Measurements from ENCODE around the gene ANKIB1. TPM values are rescaled to one million over a fixed set of nuclear protein-coding genes. Genes with fewer than 3 reads are reported as not detected.
A peak's percentile ranks its signal among the peaks of the same experiment; 100 is the strongest.
"Not testable (repeated sequence)": the region's sequence is repeated elsewhere in the genome, so short reads cannot be mapped to it uniquely, and the experiment has no call there.

ANKIB1 gene
- total RNA-seq, 2 experiments from 2014 or later, result 34.8 to 39.9 TPM

GRCh38 chr7:92391071-92391470 lies 145.3 kb downstream of the ANKIB1 start:
- Mint-ChIP-seq H3K4me3 (no peak overlapping the region), H3K27me3 (no peaks in the 10 kb centered on the region), H3K27ac (no peak overlapping the region), H3K4me1 (ENCODE audit: low read depth) (no peaks in the 10 kb centered on the region), H3K9me3 (no peaks in the 10 kb centered on the region), H3K36me3 (peaks cover 5% of the 10 kb centered on the region)
- intact Hi-C loops (cut with micrococcal nuclease), result no loop called here
- CTCF ChIA-PET, result no interaction called here
- DNase-seq, result no peak
- POLR2A ChIA-PET, result no interaction called here

- Mint-ChIP-seq H3K9me3 (no peaks in the 10 kb centered on the region), H3K4me1 (ENCODE audit: low read depth) (no peaks in the 10 kb centered on the region), H3K36me3 (peaks cover 10% of the 10 kb centered on the region), H3K27ac (no peak overlapping the region), H3K27me3 (no peaks in the 10 kb centered on the region), H3K4me3 (no peak overlapping the region)
- ChIA-PET CTCF (interaction anchor here (1.3 kb wide), 1 partner anchor 50 kb away, joined by 5 read pairs; the partner anchor contains the start of gene GATAD1), POLR2A (no interaction called here)
- no peak for DNase-seq
- intact Hi-C loops (cut with micrococcal nuclease), result no loop called here
Observed at GRCh38 chr7:92397542-92397941, 151.8 kb downstream of the ANKIB1 start.

- H3K36me3 Mint-ChIP-seq, result peaks cover 10% of the 10 kb centered on the region
- no peaks in the 10 kb centered on the region for H3K9me3 Mint-ChIP-seq
- intact Hi-C loops (cut with micrococcal nuclease), result no loop called here
- CTCF ChIA-PET, result no interaction called here
- DNase-seq, result no peak
- H3K4me3 Mint-ChIP-seq, result no peak overlapping the region
- no peak overlapping the region for H3K27ac Mint-ChIP-seq
- peaks cover 8% of the 10 kb centered on the region for H3K4me1 Mint-ChIP-seq (ENCODE audit: low read depth)
- no peaks in the 10 kb centered on the region for H3K27me3 Mint-ChIP-seq
- POLR2A ChIA-PET, result no interaction called here
Observed at GRCh38 chr7:92400013-92400412, 154.2 kb downstream of the ANKIB1 start.

GRCh38 chr7:92402920-92403759 lies 157.4 kb downstream of the ANKIB1 start:
- peaks cover 8% of the 10 kb centered on the region for H3K4me1 Mint-ChIP-seq (ENCODE audit: low read depth)
- H3K9me3 Mint-ChIP-seq, result no peaks in the 10 kb centered on the region
- H3K36me3 Mint-ChIP-seq, result peaks cover 5% of the 10 kb centered on the region
- intact Hi-C loops (cut with micrococcal nuclease), result no loop called here
- no peaks in the 10 kb centered on the region for H3K27me3 Mint-ChIP-seq
- no peak overlapping the region for H3K27ac Mint-ChIP-seq
- DNase-seq, result no peak
- ChIA-PET CTCF (interaction anchor here (1.1 kb wide), 1 partner anchor 21 kb away, joined by 3 read pairs; no protein-coding TSS in a partner anchor), POLR2A (no interaction called here)
- H3K4me3 Mint-ChIP-seq, result no peak overlapping the region

GRCh38 chr7:92403760-92404074 lies 157.9 kb downstream of the ANKIB1 start:
- DNase-seq, result no peak
- no peak overlapping the region for H3K4me3 Mint-ChIP-seq
- ChIA-PET CTCF (interaction anchor here (0.7 kb wide), 1 partner anchor 11 kb away, joined by 4 read pairs; no protein-coding TSS in a partner anchor), POLR2A (no interaction called here)
- H3K27ac Mint-ChIP-seq, result no peak overlapping the region
- peaks cover under 1% of the 10 kb centered on the region for H3K36me3 Mint-ChIP-seq
- H3K9me3 Mint-ChIP-seq, result no peaks in the 10 kb centered on the region
- no peaks in the 10 kb centered on the region for H3K27me3 Mint-ChIP-seq
- intact Hi-C loops (cut with micrococcal nuclease), result no loop called here
- H3K4me1 Mint-ChIP-seq (ENCODE audit: low read depth), result peaks cover 8% of the 10 kb centered on the region

GRCh38 chr7:92404170-92404614 lies 158.4 kb downstream of the ANKIB1 start:
- ChIA-PET POLR2A (no interaction called here), CTCF (interaction anchor here (0.7 kb wide), 1 partner anchor 12 kb away, joined by 4 read pairs; no protein-coding TSS in a partner anchor)
- no peaks in the 10 kb centered on the region for H3K9me3 Mint-ChIP-seq
- intact Hi-C loops (cut with micrococcal nuclease), result no loop called here
- no peaks in the 10 kb centered on the region for H3K36me3 Mint-ChIP-seq
- H3K4me1 Mint-ChIP-seq (ENCODE audit: low read depth), result peaks cover 8% of the 10 kb centered on the region
- DNase-seq, result peak; percentile 52
- no peaks in the 10 kb centered on the region for H3K27me3 Mint-ChIP-seq
- H3K27ac Mint-ChIP-seq, result no peak overlapping the region
- no peak overlapping the region for H3K4me3 Mint-ChIP-seq

GRCh38 chr7:92409357-92409756 lies 163.6 kb downstream of the ANKIB1 start:
- H3K27me3 Mint-ChIP-seq, result peaks cover 5% of the 10 kb centered on the region
- ChIA-PET POLR2A (no interaction called here), CTCF (no interaction called here)
- intact Hi-C loops (cut with micrococcal nuclease), result no loop called here
- H3K9me3 Mint-ChIP-seq, result no peaks in the 10 kb centered on the region
- no peaks in the 10 kb centered on the region for H3K36me3 Mint-ChIP-seq
- no peak overlapping the region for H3K4me3 Mint-ChIP-seq
- no peaks in the 10 kb centered on the region for H3K4me1 Mint-ChIP-seq (ENCODE audit: low read depth)
- H3K27ac Mint-ChIP-seq, result no peak overlapping the region
- DNase-seq, result no peak

- CTCF ChIA-PET, result interaction anchor here (1.3 kb wide), 1 partner anchor 16 kb away, joined by 3 read pairs; no protein-coding TSS in a partner anchor
- H3K27ac Mint-ChIP-seq; POLR2A ChIA-PET; H3K4me1 Mint-ChIP-seq (ENCODE audit: low read depth); intact Hi-C loops (cut with micrococcal nuclease); DNase-seq; H3K4me3 Mint-ChIP-seq; H3K9me3 Mint-ChIP-seq; H3K36me3 Mint-ChIP-seq; H3K27me3 Mint-ChIP-seq: not testable (repeated sequence)
Observed at GRCh38 chr7:92410162-92410561, 164.4 kb downstream of the ANKIB1 start.

GRCh38 chr7:92412745-92413144 lies 167.0 kb downstream of the ANKIB1 start:
- H3K9me3 Mint-ChIP-seq, result no peaks in the 10 kb centered on the region
- POLR2A ChIA-PET, result no interaction called here
- intact Hi-C loops (cut with micrococcal nuclease), result no loop called here
- H3K36me3 Mint-ChIP-seq, result no peaks in the 10 kb centered on the region
- no peak overlapping the region for H3K4me3 Mint-ChIP-seq
- DNase-seq, result no peak
- H3K27ac Mint-ChIP-seq, result no peak overlapping the region
- H3K4me1 Mint-ChIP-seq (ENCODE audit: low read depth), result no peaks in the 10 kb centered on the region
- H3K27me3 Mint-ChIP-seq, result peaks cover 5% of the 10 kb centered on the region
- CTCF ChIA-PET, result interaction anchor here (0.9 to 4.8 kb wide), 3 partner anchors 12 to 49 kb away, joined by 3 to 33 read pairs (median 4); no protein-coding TSS in a partner anchor

GRCh38 chr7:92413550-92413949 lies 167.8 kb downstream of the ANKIB1 start:
- no peaks in the 10 kb centered on the region for H3K36me3 Mint-ChIP-seq
- H3K9me3 Mint-ChIP-seq, result no peaks in the 10 kb centered on the region
- intact Hi-C loops (cut with micrococcal nuclease), result no loop called here
- POLR2A ChIA-PET, result no interaction called here
- H3K4me3 Mint-ChIP-seq, result no peak overlapping the region
- H3K4me1 Mint-ChIP-seq (ENCODE audit: low read depth), result no peaks in the 10 kb centered on the region
- H3K27ac Mint-ChIP-seq, result no peak overlapping the region
- DNase-seq, result no peak
- CTCF ChIA-PET, result interaction anchor here (0.9 to 4.8 kb wide), 3 partner anchors 11 to 48 kb away, joined by 3 to 33 read pairs (median 4); no protein-coding TSS in a partner anchor
- H3K27me3 Mint-ChIP-seq, result peaks cover 5% of the 10 kb centered on the region

- Mint-ChIP-seq H3K4me3 (no peak overlapping the region), H3K9me3 (no peaks in the 10 kb centered on the region), H3K36me3 (no peaks in the 10 kb centered on the region), H3K27ac (no peak overlapping the region), H3K27me3 (peaks cover 5% of the 10 kb centered on the region), H3K4me1 (ENCODE audit: low read depth) (no peaks in the 10 kb centered on the region)
- intact Hi-C loops (cut with micrococcal nuclease), result no loop called here
- DNase-seq, result no peak
- CTCF ChIA-PET, result interaction anchor here (2.0 to 4.8 kb wide), 2 partner anchors 9 to 32 kb away, joined by 8 to 33 read pairs; partner anchors contain the start of gene GATAD1
- POLR2A ChIA-PET, result no interaction called here
Observed at GRCh38 chr7:92415225-92415624, 169.5 kb downstream of the ANKIB1 start.

GRCh38 chr7:92417913-92418312 lies 172.1 kb downstream of the ANKIB1 start:
- no peaks in the 10 kb centered on the region for H3K36me3 Mint-ChIP-seq
- no peak overlapping the region for H3K27ac Mint-ChIP-seq
- no peak for DNase-seq
- ChIA-PET CTCF (no interaction called here), POLR2A (no interaction called here)
- H3K4me3 Mint-ChIP-seq, result no peak overlapping the region
- intact Hi-C loops (cut with micrococcal nuclease), result no loop called here
- no peaks in the 10 kb centered on the region for H3K9me3 Mint-ChIP-seq
- H3K27me3 Mint-ChIP-seq, result peaks cover 6% of the 10 kb centered on the region
- no peaks in the 10 kb centered on the region for H3K4me1 Mint-ChIP-seq (ENCODE audit: low read depth)

All from activated CD4-positive, alpha-beta memory T cell treated with anti-CD3 and anti-CD28 coated beads for 36 hours (primary cell).